Mucosa of stomach (tissue), 1 donor: Measurements from ENCODE around the gene TMEFF1.

ENCODE experiments used
- H3K27me3 ChIP-seq: one replicate; pipeline ENCODE4 v1.7.0; 2013; ENCODE audit warnings: mild to moderate bottlenecking, low read length; ENCODE audit not compliant: control insufficient read depth, insufficient read depth
- H3K36me3 ChIP-seq: one replicate; pipeline ENCODE4 v1.7.0; 2013; ENCODE audit warnings: low read length; ENCODE audit not compliant: control insufficient read depth, insufficient read depth
- H3K4me1 ChIP-seq: one replicate; pipeline ENCODE4 v1.7.0; 2013; ENCODE audit warnings: mild to moderate bottlenecking, low read length; ENCODE audit not compliant: control insufficient read depth, insufficient read depth
- H3K4me3 ChIP-seq: one replicate; pipeline ENCODE4 v1.7.0; 2013; ENCODE audit warnings: low read length
- H3K9ac ChIP-seq: one replicate; pipeline ENCODE4 v1.7.0; 2013; ENCODE audit warnings: mild to moderate bottlenecking, low read length, moderate library complexity
- H3K9me3 ChIP-seq: one replicate; pipeline ENCODE4 v1.7.0; 2013; ENCODE audit warnings: mild to moderate bottlenecking, low read length, moderate library complexity; ENCODE audit not compliant: control insufficient read depth
- donor health status: Pancreatic carcinoma.

The TMEFF1 gene

DNA sequence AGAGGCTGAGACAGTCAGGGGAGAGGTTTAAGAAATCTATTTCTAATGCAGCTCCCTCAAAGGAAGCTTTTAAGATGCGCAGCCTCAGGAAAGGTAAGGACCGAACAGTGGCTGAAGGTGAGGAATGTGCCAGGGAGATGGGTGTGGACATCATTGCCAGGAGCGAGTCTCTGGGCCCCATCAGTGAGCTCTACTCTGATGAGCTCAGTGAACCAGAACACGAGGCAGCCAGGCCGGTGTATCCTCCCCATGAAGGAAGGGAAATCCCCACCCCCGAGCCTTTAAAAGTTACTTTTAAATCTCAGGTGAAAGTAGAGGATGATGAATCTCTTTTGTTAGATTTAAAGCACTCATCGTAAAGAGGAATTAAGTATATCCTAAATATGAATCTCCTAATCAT is 113.1 kb downstream of the TMEFF1 start:
- Histone ChIP-seq H3K9me3 (no peaks in the 10 kb centered on the region), H3K4me1 (no peaks in the 10 kb centered on the region), H3K9ac (no peak overlapping the region), H3K4me3 (no peak overlapping the region), H3K36me3 (no peaks in the 10 kb centered on the region), H3K27me3 (no peaks in the 10 kb centered on the region)

DNA sequence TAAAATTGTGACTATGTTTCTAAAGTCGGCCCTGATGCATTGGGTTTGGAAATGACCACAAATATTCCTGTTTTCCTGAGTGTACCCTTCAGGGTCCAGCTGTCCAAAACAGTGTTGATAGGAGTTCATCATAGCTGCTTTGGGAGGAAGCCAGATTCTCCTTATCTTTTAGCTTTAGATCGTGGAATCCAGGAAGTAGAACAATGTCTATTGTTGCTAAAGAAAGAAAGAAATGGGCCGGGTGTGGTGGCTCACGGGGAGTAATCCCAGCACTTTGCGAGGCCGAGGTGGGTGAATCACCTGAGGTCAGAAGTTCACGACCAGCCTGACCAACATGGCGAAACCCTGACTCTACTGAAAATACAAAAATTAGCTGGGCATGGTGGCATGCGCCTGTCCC is 114.4 kb downstream of the TMEFF1 start:
- no peaks in the 10 kb centered on the region for H3K9me3 ChIP-seq
- no peaks in the 10 kb centered on the region for H3K4me1 ChIP-seq
- H3K9ac ChIP-seq: no peak overlapping the region
- H3K36me3 ChIP-seq: no peaks in the 10 kb centered on the region
- no peak overlapping the region for H3K4me3 ChIP-seq
- no peaks in the 10 kb centered on the region for H3K27me3 ChIP-seq

DNA sequence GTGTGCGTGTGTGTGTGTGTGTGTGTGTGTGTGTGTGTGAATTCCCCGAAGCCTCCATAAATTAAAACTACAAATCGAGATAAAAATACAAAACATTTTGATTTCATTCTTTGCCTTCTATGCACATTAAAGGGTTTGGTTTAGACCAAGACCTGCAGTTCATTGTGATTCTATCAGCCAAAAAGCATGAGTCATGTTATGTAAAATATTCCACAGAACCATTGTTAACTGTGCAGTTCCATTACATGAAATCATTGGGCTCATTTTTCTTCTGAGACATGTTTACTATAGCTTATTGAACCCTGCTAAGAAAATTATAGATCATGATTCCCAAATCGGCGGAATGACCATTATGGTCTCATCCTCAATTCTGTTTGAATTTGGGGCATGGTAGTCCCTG is 116.6 kb downstream of the TMEFF1 start:
- H3K36me3 ChIP-seq: no peaks in the 10 kb centered on the region
- H3K4me3 ChIP-seq: no peak overlapping the region
- H3K9me3 ChIP-seq: no peaks in the 10 kb centered on the region
- H3K27me3 ChIP-seq: no peaks in the 10 kb centered on the region
- no peak overlapping the region for H3K9ac ChIP-seq
- H3K4me1 ChIP-seq: no peaks in the 10 kb centered on the region

DNA sequence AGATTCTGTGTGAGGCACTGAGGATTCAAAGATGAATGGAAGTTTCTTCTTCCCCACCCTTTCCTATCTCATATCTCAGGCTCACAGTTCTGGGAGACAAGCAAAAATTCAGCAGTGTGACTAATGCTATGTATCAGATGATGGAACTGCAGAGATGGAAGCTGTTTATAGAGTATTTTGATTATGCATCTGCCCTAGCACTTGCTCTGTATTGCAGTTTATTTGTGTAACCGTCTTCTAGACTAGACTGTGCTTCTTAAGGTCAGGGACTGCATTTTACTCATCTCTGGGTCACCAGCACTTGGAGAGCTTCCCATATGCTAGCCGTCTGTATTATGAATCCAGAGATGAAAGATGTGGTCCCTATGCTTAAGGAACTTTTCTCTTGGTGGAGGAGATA is 117.5 kb downstream of the TMEFF1 start:
- H3K4me3 ChIP-seq: no peak overlapping the region
- no peaks in the 10 kb centered on the region for H3K27me3 ChIP-seq
- H3K9me3 ChIP-seq: no peaks in the 10 kb centered on the region
- H3K9ac ChIP-seq: no peak overlapping the region
- no peaks in the 10 kb centered on the region for H3K36me3 ChIP-seq
- H3K4me1 ChIP-seq: no peaks in the 10 kb centered on the region

DNA sequence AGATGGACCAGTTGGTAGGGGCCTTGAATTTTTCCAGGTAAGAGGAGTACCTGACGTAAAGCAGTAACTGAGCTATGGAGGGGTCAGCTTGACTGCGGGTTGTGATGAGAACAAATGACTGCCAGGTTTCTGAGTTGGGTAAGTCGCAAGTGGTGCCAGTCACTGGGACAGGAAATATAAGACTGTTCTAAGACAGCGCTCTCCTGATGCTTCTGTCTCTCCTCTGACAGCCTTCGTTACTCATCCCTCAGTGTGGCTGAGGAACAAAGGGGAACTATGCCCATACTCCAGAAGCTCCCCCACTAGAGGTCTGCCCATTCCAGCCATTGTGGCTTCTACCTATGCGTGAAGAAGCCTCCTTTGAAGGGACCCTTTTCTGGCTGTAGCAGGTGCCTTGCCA is 118.2 kb downstream of the TMEFF1 start:
- H3K4me3 ChIP-seq: no peak overlapping the region

DNA sequence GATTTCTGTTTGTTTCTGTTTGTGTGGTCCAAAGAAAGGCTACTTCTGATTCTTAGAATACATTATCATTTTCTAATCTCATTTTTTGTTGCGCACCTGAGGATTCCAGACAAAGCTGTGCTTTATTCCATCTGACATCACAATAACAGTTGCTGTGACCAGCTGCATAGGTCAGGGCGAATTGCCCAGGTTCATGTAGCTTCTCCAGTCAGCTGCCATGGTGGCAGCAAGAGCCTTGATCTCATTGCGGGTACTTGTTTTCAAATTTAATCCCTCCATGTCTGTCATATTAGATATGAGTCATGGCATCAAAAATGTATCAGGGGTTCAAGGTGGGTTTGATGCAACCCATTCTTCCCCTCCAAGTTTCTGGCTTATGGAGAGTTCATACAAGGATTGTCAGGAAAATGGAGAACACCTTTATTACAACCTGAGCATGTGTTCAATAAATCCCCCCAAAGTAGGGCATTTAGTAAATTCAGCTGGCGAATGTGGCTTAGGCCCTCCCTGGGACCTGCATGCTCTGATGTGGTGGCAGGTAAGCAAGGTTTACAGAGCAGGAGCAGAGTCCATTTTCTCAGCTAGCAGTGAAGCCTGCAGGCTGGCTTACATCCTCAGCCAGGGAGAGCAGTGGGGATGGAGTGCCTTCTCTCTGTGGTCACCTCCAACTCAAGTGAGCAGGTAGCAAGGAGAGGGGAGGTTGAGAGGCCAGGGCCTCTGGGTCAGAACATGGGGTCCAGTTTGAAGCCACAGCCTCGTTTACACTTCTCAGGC is 118.9 kb downstream of the TMEFF1 start:
- H3K4me3 ChIP-seq: no peak overlapping the region
- H3K36me3 ChIP-seq: no peaks in the 10 kb centered on the region
- H3K9me3 ChIP-seq: no peaks in the 10 kb centered on the region
- no peaks in the 10 kb centered on the region for H3K27me3 ChIP-seq
- H3K9ac ChIP-seq: no peak overlapping the region
- no peaks in the 10 kb centered on the region for H3K4me1 ChIP-seq

More for the DNA sequence above, 118.2 kb downstream of the TMEFF1 start:
- H3K36me3 ChIP-seq: no peaks in the 10 kb centered on the region
- H3K4me1 ChIP-seq: no peaks in the 10 kb centered on the region
- no peak overlapping the region for H3K9ac ChIP-seq
- H3K9me3 ChIP-seq: no peaks in the 10 kb centered on the region
- no peaks in the 10 kb centered on the region for H3K27me3 ChIP-seq

DNA sequence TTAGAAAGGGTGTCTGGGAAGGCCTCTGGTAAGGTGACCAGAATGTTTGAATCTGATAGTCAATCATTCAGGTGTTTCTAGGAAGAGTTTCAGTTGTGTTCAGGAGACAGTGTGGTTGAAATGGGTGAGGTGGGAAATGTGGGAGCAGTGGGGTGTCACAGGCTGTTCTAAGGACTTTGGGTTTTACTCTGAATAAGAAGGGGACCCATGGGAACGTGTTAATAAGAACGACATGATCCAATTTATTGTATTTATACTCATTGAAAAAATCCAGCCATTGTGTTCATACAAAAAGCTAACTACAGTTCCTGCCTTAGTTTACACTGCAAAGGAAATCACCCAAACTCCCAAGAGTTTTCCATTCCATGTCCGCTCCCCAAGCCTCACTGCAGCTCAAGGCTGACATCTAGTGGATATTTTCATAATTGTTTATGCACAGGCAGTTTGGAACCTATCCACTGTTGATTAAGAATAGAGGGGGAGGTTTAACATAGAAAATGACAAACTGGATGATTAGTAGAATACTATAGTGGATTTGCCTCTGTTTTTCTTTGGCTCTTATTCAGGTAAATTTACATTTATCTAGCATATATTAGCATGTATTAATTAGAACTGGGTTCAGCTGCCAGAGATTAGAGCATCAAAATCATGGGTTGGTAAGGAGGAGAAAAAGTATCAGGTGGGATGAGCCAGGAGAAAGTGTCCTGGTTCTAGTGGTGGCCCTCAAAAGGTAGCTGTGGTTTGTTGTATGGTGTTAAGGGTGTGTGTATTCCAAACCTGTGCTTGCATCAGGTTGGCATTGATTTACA is 122.6 kb downstream of the TMEFF1 start:
- H3K9ac ChIP-seq: no peak overlapping the region
- no peaks in the 10 kb centered on the region for H3K36me3 ChIP-seq
- H3K27me3 ChIP-seq: no peaks in the 10 kb centered on the region
- peaks cover 13% of the 10 kb centered on the region for H3K4me1 ChIP-seq
- no peak overlapping the region for H3K4me3 ChIP-seq
- H3K9me3 ChIP-seq: no peaks in the 10 kb centered on the region

DNA sequence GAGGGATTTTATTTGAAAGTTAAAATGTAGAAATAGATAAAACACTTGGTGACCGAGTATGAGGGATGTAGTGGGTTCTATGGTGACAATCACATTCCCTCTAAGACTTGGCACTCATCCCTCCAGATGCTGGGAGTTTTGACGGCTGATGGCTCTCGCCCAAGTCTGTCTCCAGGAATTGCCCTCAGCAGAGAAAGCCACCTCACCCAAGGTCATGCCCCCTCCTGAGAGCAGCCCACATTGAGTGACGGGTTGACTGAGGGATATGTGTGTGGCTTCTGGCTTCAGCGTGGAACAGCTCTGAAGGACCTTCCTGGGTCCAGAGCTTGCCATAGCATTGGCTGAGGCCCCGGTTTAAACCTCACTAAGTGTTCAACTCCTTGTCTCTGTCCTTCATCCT is 124.3 kb downstream of the TMEFF1 start:
- no peaks in the 10 kb centered on the region for H3K27me3 ChIP-seq
- H3K36me3 ChIP-seq: no peaks in the 10 kb centered on the region
- no peak overlapping the region for H3K9ac ChIP-seq
- H3K4me3 ChIP-seq: no peak overlapping the region
- peaks cover 13% of the 10 kb centered on the region for H3K4me1 ChIP-seq
- no peaks in the 10 kb centered on the region for H3K9me3 ChIP-seq

DNA sequence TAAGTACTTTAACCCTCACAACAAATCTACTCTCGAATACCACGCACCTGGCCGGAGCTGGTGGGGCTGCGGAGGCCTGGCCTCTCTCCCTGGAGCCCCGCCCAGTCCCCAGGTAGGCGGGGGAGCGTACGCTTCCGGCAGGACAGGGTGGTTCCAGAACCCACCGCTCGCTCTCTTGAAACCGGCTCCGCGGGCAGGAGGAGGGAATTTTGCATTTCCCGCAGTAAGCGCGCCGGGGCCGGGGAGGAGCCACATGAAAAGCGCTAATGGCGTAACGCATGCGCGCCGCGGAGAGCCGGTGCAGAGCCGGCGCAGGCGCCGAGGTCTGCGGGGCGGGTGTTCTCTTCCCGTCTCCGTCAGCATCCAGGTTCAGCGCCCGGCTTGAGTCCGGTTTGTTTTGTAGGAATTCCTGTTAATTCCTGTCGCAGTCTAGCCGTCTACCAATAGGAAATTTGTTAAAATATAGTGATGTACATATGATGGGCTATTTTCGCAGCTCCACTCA is 125.7 kb downstream of the TMEFF1 start:
- peak overlapping the region; percentile 60 for H3K9ac ChIP-seq
- H3K4me3 ChIP-seq: peak overlapping the region; percentile 48
- H3K9me3 ChIP-seq: no peaks in the 10 kb centered on the region
- peaks cover 13% of the 10 kb centered on the region for H3K4me1 ChIP-seq
- no peaks in the 10 kb centered on the region for H3K36me3 ChIP-seq
- H3K27me3 ChIP-seq: no peaks in the 10 kb centered on the region

DNA sequence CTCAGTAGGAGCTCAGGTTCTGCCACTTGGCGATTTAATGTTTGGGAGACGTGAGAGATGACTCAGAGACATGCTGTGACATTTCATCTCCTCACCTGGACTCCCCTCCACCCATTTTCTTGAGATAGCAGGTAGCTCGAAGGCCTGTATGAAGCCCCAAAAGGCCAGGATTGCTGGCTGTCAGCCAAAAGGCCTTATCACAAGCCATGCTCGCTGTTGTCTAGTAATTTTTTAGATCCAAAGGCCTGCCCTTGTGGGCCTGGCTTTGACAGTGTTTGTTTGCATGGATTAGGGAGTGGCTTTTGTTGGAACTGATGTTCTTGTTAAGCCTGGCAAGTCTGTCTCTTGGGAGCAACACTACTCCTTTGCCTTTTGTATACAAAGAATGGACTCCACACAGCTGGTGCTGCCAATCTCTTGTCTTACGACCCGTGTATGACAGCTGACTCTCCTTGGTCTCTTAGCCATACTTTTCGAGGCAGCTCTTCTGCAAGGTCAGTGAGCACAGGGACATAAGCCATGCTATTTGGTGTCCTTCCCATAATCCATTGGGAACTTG is 127.7 kb downstream of the TMEFF1 start:
- H3K4me1 ChIP-seq: peaks cover 13% of the 10 kb centered on the region
- H3K9me3 ChIP-seq: no peaks in the 10 kb centered on the region
- H3K9ac ChIP-seq: no peak overlapping the region
- H3K4me3 ChIP-seq: no peak overlapping the region
- H3K36me3 ChIP-seq: no peaks in the 10 kb centered on the region
- H3K27me3 ChIP-seq: no peaks in the 10 kb centered on the region

DNA sequence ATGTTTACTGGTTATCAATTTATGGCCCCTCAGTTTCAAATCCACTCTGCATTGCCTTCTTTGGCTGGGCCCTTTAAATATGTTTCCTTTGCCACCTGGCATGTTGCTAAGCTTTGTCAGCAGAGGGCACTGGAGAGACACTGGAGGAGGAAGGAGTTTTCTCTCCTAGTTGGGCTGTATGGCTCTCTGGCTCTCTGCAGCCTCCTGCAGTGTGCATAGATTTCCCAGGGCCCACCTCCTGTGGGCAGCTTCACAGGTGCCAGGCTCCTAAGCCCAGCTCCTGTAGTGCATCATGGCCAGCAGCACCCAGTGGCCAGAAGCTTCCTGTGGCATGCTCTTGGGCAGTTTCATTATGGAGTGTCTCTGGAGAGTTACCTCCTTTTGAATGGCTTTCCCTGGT is 128.3 kb downstream of the TMEFF1 start:
- Histone ChIP-seq H3K27me3 (no peaks in the 10 kb centered on the region), H3K4me3 (no peak overlapping the region), H3K9me3 (no peaks in the 10 kb centered on the region), H3K36me3 (no peaks in the 10 kb centered on the region), H3K9ac (no peak overlapping the region), H3K4me1 (peaks cover 13% of the 10 kb centered on the region)

DNA sequence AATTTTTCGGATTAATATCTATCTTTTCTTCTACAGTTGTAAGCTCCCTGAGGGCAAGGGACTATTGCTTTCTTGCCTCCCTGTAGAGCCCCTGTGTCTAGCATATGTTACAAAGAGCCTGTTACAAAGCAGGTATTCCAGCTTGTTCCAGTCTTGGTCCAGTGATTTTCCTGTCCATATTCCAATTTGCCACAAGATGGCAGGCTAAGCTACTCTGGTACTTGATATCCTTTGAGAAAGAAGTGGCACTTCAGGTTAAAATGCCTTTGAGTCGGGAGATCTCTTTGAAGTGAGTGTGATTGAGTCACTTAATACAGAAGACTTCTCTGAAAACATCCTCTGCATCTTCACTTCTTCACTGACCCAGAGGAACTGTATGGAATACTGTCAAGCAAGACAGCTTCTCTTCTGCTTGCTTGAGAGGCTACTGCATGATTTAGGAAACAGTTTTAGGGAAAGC is 129.4 kb downstream of the TMEFF1 start:
- H3K36me3 ChIP-seq: no peaks in the 10 kb centered on the region
- no peaks in the 10 kb centered on the region for H3K27me3 ChIP-seq
- H3K4me3 ChIP-seq: no peak overlapping the region
- no peak overlapping the region for H3K9ac ChIP-seq
- H3K4me1 ChIP-seq: peaks cover 13% of the 10 kb centered on the region
- no peaks in the 10 kb centered on the region for H3K9me3 ChIP-seq
